Stimulated activated CD4-positive, alpha-beta T cell treated with anti-CD3 and anti-CD28 coated beads, TNF-alpha, amount 100 ng/mL, for 1 hour (primary cell): ENCODE data around the gene ACCSL.

Experiments
- DNase-seq, 3 donors: peaks; one replicate each; pipeline ENCODE4 v3.0.0-alpha.2; 2020; ENCODE audit warnings: low read depth in 3 of 3, low spot score in 1 of 3

Gene ACCSL

DNA sequence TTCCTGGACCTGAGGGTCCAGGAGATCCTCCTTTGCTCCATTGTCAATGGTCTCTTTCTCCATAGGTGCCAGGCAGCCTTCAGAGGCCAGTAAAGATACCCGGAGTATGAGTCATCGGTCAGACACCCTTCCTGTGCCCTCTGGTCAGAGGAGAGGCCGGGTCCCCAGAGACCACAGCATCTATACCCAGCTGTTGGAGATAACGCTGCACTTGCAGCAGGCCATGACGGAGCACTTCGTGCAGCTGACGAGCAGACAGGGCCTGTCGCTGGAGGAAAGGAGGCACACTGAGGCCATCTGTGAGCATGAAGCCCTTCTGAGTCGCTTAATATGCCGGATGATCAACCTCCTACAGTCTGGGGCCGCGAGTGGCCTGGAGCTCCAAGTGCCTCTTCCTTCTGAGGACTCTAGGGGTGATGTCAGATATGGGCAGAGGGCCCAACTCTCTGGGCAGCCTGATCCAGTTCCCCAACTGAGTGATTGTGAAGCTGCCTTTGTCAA is at the start of gene ACCSL:
Gene ACCSL, plus strand, starts transcription at position 51 of the 501 bp plus-strand sequence. Its CDS starts 56 bp downstream, at position 107.
- no peak for DNase-seq

DNA sequence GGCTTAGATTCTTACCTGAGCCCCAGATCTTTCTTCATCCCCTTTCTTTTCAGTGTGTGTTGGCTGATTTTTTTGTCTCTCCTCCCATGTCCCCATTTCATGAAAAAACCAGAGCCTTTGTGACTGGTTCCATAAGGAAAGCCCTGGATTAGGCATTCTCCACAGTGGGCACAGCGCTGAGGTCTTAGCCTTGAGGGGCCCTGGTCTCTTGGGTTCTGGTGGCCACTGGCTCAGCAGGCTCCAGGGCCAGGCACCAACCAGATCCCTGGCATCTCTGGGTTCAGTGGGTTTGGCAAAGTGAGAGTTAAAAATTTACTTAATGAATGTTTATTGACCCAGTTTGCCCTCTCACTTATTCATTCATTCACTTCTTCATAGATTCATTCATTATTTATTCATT is 49.5 kb upstream of the ACCSL start:
- DNase-seq: no peak

DNA sequence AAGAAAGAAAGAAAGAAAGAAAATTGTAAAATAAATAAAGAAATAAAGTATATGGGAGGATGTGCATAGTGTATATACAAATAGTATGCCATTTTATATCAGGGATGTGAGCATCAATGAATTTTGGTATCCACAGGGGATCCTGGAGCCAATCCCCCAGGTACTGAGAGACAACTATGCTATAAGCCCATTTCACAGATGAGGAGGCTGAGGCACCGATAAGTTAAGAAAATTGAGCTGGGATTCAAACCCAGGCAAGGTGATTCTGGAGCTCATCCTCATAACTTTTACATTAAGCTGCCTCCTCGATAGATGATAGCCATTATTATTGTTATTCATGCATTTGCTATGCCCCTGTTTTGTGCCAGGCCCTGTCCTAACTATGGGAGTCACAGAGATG is 47.0 kb upstream of the ACCSL start:
- no peak for DNase-seq

DNA sequence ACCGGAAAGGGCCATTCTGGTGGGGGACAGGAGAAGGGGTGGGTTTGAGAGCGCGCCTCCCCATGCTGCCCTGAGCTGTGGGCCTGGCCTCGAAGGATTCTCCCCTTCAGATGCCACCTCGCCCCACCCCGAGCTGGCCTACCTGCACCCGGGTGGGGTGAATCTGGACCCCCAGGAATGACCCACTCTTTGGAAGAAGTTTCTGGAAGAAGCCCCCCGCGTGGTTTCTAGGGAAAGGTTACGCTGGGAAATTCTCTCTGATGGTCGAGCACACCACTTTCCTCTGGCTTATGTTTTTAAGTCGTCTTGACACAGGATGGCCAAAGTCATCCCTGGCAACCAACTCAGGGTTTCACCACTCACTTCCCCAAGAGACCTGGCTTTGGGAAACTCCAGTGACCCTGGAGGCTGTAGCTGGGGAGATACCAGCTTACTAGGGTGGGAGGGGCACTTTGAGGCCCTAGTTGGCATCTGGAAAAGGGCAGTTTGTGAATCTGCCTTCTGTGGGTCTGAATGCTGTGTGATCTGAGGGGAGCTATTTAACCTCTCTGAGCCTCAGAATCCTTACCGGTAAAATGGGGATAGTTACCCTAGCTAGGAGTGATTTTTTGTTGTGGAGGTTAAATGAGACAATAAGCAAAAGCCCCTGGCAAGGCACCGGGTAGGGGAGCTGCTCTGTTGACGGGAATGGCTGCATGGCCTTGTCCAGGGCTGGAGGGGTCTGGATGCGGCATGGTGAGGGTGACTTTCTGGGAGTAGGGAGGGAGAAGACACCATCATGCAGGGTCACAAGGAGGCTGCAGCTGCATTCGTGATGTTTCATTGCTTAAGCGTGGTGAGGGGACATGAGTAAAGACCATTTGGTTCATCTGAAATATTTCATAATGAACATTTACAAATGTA is 45.3 kb upstream of the ACCSL start:
- DNase-seq: no peak

DNA sequence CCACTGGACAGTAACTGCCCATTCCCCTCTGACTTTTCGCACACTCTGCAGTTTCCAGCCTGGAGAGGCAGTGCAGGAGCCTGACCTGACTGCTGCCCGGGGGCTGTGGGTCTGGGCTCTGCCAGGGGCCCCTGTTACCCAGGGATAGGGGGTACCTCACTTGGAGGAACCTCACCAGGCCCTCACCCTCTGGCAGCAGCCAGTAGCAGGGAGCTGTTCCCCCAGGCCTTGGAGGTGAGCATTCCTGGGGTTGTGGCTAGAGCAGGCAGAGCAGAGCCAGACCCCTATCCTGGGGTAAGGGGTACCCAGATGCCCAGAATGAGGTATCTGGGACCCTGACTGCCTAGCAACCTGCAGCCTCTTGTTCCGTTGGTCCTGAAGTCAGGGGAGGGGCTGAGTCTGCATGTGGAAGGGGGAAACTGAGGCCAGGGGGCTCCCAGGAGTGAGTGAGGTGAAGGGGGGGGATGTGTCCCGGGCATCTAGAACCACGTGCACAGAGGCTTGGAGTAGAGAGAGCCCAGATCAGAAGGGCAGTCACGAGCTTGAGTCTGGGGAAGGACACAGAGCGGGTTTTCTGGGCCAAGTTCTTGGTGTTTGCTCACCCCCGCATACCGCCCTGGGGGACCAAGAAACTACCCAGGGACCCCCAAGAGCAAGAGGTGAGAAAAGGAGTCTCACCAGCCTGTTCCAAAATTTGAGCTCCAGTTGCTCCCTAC is 43.9 kb upstream of the ACCSL start:
- no peak for DNase-seq

DNA sequence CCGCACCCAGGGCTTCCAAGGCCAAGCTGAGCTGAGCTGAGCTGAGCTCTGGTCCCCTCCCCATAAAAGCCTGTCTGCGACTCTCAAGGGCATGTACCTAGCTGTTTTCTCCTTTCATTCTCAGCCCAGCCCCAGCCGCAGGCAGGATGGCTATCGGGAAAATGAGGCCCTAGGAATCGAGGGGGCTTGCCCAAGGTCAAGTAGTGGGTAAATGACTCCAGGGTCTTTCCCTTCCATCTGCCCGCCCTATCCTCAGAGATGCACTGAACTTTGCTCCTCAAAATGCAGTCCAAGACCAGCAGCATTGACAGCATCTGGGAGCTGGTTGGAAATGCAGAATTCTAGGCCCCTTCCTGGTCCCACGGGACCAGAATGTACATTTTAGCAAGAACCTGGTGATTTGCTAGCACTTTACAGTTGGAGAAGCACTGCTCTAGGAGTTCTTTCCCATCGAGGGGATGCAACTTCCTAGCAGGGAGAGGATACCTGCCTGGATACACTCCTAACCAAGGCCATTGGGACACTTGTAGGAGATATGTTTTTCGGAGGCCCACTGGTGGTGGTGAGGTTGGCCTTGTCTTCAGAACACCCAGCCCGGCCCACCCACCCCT is 43.2 kb upstream of the ACCSL start:
- no peak for DNase-seq

DNA sequence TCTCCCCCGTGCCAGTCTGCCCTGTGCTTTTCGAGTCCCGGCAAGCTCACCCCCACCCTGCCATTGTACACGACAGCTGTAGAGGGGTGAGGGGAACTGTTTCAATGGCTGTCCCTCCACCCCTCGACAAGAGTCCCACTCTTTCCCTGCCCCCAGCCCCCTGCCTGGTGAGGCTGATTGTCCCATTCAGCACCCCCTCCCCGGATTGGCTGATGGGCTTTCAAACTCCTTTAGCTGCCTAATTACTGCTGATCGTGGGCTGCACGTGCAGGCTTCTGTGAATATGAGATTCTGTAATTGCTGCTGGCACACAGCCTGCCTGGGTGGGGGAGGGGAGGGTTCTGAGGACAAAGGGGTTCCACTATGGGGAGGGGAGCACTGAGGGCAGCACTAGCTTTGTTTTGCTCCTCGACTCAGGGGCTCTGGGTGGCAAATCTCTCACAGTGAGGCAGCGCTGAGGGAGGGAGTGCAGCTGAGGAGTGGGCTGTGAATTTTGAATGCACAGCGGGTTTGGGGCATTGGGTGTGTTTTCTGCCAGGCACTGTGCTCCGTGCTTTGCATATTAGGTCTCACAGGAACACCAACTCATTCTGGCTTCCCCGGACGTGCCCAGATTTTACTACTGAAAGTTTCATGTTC is 42.6 kb upstream of the ACCSL start:
- no peak for DNase-seq

DNA sequence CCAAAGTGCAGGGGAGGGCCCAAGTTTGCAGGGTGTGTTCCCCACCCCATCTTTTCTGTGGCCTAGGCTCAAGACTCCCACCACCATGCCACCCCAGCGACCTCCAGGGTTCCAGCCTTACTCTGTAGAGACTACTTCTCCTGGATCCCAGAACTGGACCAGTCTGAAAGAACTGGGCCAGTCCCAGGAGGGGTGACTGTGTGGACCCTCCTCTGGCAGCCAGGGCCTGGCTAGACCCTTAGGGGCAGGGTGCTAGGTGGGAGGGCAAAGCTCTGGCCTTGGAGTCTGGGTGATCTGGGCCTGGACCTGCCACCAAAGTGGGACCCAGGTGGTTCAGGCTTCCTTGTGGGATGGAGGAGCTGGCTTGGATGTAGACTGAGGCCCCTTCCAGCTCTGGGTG is 41.8 kb upstream of the ACCSL start:
- no peak for DNase-seq

DNA sequence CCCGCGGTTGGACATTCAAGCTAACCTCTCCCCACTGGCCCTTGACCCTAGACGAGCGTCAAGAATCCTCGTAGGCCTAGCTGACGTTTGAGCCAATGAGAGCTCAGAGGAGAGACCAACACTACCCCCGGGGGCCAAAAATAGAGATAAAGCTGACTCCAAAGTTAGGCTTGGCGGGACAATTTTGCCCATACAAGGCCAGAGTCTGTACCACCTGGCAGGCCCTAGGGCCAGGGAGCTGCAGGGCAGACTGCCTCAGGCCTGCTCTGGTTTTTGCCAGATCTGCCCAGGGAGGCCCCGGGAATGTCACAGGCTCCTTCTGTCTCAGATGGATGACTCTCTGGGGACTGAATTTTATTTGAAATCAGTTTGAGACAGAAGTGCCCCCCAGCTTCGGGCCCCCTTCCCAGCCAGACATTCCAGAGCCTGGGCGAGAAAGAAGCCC is 40.8 kb upstream of the ACCSL start:
- DNase-seq: no peak

DNA sequence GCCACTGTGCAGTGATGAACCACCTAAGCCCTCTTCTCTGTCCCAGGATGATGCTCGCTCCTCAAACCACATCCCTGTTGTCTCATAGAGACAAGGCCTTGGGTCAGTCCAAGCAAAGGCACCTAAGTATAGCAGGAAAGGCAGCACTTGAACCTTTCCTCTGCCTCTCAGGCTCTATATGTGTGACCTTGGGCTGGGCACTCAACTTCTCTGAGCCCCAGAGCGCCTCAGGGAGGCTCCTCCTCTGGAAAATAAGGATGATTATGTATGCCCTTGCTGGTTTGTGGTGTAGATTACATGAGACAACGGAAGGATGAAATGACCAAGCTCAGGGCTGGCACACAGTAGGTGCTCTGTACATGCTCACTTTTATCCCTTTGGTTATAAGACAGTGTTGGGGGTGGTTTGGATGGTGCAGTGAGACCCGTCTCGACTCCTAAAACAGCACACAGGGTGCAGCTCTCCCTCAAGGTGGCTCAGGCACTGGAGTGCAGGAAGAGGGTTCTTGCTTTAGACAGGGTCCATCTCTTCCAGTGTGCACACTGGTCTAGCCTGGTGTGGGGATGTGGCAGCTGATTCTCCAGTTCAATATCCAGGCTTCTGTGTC is 40.2 kb upstream of the ACCSL start:
- DNase-seq: no peak

DNA sequence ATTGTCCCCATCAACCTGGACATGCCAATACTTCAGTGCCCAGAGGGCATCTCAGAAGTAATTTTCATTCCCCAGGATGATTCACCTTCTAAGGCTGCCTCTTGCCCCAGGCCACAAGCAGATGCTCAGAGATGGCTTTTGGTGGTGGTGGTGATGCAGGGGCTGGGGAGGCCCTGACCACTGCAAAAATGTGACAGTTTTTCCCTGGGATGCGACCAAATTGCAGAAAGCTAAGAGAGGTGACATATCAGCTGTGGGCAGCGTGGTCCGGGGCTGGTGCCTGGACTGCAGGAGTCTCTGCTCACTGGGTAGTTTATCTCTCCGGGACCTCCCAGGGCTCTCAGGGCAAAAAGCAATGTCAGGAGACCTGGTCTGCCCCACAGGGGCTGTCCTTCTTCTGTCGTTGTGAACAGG is 39.7 kb upstream of the ACCSL start:
- DNase-seq: no peak

DNA sequence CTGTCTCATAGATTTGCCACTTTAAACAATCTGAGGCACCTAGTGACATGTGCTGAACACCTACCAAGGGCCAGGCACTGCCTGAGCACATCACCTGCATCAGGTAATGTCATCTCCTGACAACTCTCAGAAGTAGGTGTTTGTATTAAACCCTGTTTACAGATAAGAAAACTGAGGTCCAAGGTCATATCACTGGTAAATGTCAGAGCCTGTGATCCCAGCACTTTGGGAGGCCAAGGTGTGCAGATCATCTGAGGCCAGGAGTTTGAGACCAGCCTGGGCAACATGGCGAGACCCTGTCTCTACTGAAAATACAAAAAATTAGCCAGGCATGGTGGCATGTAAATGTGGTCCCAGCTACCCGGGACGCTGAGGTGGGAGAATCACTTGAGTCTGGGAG is 39.1 kb upstream of the ACCSL start:
- no peak for DNase-seq

DNA sequence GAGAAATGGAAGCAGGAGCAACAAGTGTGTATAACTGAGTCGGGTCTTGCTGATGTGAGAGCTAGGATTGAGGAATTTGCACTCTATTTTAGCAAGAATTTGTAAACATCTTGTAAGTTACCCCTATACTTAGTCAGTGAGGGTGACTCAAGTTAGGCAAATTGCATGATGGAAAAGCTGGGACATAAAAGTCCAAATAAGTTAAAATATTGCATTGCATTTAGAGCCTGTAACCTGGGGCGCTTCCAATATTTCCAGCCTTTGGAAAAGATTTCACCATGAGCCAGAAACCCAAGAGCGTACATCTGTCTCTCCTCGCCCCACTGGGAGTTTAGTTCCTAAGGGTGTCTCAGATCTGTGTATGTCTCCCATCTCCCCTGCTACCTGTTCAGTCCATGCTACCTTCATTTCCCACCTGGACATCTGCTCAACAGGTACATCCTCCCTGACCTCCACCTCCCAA is 37.0 kb upstream of the ACCSL start:
- DNase-seq: no peak

DNA sequence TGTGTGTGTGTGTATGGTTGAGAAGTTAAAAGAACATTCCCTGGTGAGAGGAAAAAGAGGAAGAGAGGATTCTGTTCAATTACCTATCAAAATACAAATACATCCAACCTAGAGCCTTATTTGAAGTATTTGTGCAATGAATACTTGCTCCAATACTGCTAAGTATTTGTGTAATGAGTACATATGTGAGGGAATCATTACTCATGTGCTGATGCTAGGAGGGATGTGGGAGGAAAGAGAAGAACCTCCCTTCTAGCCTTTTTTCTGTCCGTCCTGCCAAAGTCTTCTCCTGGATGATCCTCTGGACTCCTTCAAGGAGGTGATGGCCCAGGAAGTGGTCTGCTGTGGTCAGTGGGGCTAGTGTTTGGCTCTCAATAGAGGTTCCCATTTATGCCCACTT is 36.0 kb upstream of the ACCSL start:
- DNase-seq: no peak

DNA sequence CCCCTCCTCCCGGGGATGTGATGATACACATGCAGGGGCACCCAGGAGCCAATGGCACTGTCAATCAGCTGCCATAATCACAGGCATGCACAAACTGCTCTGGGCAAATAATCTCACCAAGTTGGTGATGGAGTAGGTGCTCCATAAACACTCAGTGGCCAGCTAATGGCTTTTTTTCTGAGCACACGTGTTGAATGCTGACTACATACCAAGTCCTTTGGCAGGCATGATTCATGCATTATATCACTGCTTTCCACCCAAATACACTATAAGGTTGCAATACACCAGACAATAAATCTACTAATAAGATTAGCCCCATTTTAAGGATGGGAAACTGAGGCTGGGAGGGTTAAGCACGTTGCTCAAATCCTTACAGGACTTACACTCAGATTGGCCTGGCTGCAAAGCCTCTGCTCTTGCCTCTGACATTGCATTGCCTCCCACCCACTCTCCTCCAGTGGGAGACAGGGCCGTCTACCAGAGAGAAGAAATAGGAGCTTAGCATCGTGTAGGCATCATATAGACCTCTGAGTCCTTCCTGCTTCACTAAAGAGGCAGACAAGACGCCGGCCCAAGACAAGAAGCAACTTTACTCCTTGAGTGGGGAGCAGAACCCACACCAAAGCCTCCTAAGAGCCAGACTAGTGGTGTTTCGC is 32.7 kb upstream of the ACCSL start:
- no peak for DNase-seq

DNA sequence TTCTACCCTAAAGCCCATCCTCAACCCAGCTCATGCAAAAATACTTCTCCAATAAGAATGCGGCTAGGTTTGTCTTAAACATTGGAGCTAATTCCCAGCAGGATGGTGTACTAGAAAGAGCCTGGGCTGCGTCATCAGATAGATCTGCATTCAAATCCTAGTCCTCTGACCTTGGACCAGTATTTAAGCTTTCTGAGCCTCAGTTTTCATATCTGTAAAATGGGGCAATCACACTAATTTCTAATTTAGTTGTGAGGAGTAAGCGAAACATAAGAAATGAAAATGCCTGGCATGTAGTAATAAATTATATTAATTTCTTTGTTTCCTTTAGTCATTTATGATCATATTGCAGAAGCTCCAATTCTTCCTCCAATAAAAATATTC is 32.2 kb upstream of the ACCSL start:
- no peak for DNase-seq

DNA sequence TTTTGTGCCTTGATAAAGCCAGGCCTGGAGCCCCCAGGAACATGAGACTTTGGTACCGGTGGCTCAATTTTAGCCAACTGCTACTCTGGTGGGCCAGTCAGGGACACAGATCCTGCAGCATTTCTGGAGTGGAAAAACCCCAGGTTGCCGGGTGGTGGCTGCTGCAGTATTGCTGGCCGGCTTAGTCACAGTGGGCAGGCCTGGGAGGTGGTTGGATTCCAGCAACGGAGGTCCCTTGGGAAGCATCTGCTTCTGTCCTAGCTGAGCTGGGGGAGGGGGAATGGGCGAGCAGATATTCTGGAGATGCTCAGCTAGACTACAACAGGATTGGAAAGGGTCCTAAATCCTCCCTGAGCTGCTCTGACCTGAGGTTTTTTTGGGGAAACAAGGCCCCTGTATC is 31.6 kb upstream of the ACCSL start:
- DNase-seq: no peak

DNA sequence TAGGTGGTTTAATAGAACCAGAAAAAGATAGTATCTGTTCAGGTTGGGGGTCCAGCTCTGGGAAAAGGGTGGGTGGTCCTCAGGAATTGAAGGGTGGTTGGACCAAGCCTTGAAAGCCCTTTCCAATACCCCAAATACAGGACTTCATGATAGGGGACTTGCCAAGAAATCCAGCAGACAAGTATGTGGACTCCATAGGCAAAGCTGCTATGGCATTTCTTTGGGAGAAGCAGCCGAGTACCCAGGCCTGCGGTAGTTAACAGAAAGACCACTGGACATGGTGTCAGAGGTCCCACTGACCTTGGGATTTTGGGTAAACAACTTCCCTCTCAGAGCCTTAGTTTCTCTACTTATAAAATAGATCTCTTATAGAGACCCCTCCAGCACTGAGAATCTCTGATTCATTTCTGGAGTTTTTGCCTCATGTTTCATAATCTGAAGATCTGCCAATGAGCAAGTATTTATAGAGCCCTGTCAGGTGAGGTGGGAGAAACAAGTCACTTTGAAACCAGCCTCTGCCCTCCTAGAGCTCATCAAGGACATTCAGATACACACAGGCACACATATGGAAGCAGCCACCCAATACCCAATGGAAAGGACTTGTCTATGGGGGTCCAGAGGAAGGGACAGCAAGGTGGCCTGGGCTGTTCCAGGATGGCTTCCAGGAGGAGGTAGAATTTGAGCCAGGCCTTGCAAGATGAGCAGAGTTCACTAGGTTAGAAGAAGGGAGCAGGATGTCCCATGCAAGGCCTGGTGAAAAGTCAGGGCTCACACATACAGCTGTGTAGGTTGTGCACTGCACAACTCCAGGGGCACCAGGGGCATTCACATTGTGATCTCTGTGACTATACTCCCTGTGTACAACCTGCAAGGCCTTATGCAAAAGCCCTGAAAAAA is 31.0 kb upstream of the ACCSL start:
- no peak for DNase-seq

DNA sequence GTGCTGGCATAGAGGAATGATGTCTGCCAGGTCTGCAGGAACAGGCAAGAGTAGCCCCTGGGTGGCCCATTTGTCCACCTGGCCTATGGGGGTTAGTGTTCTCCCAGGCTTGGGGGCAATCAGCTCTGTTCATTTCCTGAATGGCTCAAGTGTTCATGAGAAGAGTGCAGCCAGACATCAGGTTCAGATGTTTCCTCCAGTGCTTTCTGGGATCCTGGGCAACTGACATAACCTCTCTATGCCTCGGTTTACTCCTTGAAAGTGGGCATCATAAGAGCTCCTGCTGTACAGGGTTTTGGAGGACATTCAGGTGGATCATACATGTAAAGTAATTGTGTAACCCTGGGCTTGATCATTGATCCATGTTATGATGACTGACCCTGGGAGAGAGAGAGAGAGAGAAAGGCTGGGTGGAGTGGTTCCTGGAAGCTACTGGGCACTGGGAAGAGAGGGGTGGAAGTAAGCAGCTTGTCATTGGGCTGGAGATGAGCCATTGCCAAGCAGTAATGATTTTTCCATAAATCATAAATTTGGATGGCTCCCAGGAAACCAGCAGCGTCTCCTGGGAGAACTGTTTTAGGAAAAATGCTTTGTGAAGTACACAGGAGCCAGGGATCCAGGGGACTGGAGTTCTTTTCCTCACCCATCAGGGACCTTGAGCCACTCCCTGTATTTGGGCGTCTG is 30.2 kb upstream of the ACCSL start:
- no peak for DNase-seq
